Skeletal muscle cell (primary cell): ENCODE results near the gene ADCY9.
"Not testable (repeated sequence)": the region's sequence is repeated elsewhere in the genome, so short reads cannot be mapped to it uniquely, and the experiment has no call there.

Experiments
- DNase-seq: peaks from one replicate; pipeline ENCODE4 v3.0.0-alpha.2; 2010; ENCODE audit warnings: low read depth
- H3K4me3 ChIP-seq: 2 replicates; pipeline ENCODE4 v1.5.1; 2011; ENCODE audit warnings: low read depth, mild to moderate bottlenecking, control low read depth, low read length, moderate library complexity

Gene ADCY9

DNA sequence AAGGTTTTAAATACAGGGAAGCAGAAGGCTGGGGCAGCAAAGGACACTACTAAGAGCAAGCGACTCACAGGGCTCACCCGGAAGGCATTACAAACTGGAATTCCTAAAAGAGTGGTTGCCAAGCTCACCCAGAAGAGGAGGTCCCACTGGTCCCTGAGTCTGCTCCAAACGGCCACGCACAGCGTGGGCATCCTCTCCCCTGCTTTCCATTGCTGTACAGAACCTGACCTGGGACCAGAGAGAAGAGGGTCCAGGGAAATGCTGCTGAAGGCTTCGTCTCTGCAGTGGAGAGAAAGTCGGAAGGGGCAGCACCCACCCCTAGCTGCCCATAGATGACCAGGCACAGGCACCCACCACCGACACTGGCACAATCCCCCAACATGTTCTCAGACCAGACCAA lies 67.2 kb downstream of the ADCY9 start:
- H3K4me3 ChIP-seq: no peak overlapping the region

DNA sequence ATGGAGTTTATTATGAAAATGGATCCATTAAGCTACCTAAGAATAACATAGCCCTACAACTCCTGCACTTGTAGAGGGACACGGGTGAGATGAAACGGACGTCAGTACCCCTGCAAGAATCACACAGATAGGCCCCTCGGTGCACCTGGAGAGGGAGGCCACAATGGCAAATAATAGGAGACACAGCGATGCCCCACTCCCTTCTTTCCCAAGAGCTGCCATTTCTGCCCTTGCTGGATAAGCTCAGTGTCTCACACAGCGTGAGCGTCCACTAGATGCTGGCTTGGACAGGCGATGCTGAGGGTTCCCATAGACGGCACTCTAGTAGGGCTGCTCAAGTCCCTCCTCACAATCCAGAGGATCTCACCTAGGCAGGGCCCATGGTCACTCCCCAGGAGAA lies 67.8 kb downstream of the ADCY9 start:
- H3K4me3 ChIP-seq: no peak overlapping the region
- no peak for DNase-seq

More for the DNA sequence above, 67.2 kb downstream of the ADCY9 start:
- DNase-seq: no peak

DNA sequence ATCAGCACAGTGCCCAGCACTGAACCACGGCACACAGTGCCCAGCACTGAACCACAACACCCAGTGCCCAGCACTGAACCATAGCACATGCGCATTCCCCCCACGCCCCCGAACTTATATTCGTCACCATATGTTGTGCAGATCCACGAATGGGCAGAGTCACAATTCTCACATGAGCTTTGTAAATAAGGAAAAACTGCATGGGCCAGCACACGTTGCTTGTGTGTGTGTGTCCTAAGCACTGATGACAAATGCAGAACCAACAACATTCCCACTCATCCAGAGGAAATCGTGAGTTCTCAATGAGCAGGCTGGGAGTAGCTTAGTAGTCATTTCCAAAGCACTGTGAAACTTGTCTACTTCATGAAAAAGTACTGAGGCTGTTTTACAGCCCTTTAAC lies 70.0 kb downstream of the ADCY9 start:
- DNase-seq: no peak
- no peak overlapping the region for H3K4me3 ChIP-seq

DNA sequence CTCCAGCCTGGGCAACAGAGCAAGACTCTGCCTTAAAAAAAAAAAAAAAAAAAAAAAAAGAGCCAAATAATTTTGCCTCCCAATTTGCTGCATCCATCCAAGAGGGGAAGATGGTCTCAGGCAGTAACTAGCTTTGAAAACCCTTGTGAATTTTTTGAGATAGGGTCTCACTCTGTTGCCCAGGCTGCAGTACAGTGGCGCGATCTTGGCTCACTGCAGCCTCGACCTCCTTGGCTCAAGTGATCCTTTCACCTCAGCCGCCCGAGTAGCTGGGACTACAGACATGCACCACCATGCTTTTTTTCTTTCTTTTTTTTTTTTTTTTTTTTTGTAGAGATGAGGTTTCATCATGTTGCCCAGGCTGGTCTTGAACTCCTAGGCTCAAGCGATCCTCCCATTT lies 70.7 kb downstream of the ADCY9 start:
- DNase-seq, H3K4me3 ChIP-seq: not testable (repeated sequence)

DNA sequence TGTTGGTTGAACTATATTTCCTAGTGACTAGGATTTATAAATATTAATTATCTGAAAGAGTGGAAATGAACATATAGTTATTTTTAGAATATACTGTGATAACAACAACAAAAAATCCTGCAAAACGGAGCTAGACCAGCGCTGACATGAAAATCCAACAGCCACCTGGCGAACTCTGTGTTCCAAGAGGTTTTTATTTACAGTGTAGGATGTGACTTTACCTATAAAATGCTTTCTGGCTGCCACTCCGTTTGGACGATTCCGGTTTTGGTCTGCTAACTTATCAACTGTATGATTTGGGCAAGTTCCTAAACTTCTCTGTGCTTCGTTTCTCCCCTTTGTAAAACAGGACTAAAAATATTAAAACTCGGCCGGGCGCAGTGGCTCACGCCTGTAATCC lies 73.7 kb downstream of the ADCY9 start:
- no peak overlapping the region for H3K4me3 ChIP-seq
- DNase-seq: no peak

DNA sequence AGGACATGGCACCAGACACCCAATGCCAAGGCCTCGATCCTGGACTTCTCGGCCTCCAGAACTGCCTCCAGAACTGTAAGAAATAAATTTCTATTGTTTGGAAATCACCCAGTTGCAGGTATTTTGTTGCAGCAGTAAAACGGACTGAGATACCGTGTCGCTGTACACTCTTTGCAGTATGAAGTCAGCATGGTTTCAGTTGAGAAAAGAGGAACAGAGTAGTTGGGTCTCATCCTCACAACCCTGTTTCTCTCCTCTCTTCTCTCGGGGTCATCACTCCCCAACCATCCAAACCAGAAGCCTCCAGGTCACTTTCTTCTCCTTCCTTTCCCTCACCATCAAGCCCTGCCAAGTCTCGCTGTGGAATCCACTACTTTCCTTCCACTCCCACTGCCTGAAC lies 77.8 kb downstream of the ADCY9 start:
- no peak for DNase-seq
- H3K4me3 ChIP-seq: no peak overlapping the region

DNA sequence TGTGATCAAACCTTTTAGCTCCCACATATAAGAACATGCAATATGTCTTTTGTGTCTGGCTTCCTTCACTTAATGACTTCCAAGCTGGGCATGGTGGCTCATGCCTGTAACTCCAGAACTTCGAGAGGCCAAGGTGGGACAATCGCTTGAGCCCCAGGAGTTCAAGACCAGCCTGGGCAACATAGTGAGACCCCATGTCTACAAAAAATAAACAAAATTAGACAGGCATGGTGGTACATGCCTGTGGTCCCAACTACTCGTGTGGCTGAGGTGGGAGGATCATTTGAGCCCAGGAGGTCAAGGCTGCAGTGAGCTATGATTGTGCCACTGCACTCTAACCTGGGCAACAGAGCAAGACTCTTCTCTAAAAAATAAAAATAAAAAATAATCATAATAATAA lies 79.3 kb downstream of the ADCY9 start:
- H3K4me3 ChIP-seq, DNase-seq: not testable (repeated sequence)

DNA sequence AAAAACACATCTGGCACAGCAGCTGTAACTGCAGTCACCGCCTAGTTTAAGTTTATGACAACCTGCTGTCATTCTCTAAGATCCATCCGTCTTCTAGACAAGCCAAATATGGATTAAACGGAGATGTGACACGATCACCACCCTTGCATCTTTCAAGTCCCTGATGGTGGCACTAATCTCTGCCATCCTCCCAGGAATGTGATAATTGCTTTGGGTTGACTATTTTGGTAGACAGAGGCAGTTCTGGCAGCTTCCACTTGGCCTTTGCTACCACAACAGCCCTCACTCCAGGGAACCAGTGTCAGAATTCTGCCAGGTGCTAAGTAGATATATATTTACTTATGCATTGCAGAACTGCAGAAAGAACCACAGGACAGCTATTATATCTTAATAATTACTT lies 81.3 kb downstream of the ADCY9 start:
- DNase-seq: no peak
- H3K4me3 ChIP-seq: no peak overlapping the region

DNA sequence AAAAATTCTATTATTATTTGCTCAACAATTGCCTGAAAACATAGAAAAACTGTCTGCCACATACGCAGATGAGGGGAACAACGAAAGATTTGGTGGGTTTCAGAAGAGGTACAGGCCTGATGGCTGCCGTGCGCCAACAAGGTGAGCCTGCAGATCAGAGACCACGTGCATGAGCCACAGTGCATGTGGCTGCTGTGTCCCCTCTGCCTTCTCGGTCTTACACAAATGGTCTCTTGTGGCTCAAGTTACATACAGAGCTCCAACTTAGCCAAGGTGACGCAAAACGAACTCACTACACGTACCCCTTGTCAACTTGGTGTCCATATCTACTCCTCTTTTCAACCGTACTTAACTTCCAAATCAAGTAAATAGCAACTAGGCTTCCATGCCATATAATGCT lies 82.3 kb downstream of the ADCY9 start:
- DNase-seq: no peak
- H3K4me3 ChIP-seq: no peak overlapping the region

DNA sequence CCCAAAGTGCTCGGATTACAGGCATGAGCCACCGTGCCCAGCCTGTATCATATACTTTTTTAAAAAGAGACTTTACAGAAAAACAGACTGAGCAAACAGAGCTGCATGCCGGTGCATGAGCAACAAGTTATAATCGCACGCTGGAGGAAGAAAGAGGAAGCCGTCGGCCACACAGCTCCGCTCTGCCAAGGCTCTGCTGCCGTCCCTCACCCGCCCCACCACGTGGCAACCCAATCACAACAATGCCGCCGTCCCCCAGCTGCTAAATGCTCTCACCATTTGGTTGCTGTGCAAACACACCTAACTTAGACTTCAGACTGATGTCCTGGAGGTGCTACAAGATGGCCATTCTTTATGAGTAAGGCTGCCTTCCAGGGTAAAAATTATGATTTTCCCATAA lies 83.5 kb downstream of the ADCY9 start:
- no peak for DNase-seq
- no peak overlapping the region for H3K4me3 ChIP-seq

DNA sequence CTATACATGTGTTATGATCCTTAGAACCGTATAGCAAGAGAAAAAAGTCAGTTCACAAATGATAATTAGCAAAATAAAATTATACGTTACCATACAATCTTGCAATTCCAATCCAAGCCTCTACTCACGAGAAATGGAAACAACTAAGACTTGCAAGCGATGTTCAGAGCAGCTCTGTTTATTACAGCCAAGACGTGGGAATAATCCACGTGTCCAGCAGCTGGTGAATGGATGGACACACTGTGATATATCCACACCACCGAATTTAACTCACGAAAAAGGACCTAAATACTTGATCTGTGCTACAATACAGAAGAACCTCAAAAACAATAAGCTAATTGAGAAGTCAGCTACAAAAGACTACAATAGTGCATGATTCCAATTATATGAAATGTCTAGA lies 88.1 kb downstream of the ADCY9 start:
- H3K4me3 ChIP-seq: no peak overlapping the region
- no peak for DNase-seq

DNA sequence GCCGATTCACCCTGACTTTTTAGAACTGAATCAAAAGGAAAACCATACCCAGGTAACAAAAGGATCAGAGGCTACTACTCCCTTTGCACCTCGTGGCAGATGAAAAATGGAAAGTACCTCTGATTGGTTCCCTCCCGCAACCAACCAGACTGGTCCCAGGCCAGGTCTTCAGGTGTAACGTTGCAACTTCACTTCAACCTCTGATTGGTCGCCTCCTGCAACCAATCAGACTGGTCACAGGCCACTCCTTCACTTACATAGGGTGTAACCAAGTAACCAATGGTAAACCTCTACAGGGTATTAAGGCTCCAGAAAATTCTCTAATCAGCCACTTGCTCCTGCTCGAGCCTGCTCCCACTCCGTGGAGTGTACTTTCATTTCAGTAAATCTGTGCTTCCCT lies 89.4 kb downstream of the ADCY9 start:
- H3K4me3 ChIP-seq: no peak overlapping the region
- DNase-seq: no peak

DNA sequence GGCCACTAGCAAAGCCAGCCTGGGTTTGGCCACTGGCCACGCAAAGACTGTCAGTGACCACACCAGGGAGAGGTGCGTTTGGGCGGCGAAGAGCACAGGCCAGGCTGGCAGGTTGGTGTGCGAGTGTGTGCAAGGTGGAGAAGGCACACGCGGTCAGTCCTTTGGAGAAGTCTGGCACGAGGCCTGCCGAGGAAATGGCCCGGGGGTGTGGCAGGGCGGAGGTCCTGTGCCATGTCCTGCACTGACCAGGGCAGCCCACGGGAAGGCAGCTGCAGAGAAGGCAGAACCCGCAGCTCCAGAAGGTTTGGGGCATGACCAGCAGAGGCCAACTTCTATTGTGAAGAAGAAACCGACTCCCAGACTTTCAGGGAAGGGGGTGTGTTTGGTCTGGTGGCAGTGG lies 90.8 kb downstream of the ADCY9 start:
- no peak overlapping the region for H3K4me3 ChIP-seq
- DNase-seq: no peak

DNA sequence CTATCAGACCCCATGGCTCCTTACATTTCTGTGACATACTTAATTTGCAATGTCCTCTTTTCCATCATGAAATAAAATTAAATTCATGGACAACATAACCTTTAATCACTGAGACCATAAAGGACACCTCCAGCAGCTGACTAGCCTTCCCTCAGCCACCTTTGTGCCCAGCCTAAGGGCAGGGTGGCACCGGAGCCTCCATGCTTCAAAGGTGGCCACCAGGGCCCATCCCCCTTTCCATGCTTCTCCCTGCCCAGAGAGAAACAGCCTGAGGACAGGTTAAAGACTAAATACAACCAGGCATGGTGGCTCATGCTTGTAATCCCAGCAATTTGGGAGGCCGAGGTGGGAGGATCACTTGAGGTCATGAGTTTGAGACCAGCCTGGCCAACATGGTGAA lies 94.3 kb downstream of the ADCY9 start:
- no peak for DNase-seq
- H3K4me3 ChIP-seq: no peak overlapping the region

DNA sequence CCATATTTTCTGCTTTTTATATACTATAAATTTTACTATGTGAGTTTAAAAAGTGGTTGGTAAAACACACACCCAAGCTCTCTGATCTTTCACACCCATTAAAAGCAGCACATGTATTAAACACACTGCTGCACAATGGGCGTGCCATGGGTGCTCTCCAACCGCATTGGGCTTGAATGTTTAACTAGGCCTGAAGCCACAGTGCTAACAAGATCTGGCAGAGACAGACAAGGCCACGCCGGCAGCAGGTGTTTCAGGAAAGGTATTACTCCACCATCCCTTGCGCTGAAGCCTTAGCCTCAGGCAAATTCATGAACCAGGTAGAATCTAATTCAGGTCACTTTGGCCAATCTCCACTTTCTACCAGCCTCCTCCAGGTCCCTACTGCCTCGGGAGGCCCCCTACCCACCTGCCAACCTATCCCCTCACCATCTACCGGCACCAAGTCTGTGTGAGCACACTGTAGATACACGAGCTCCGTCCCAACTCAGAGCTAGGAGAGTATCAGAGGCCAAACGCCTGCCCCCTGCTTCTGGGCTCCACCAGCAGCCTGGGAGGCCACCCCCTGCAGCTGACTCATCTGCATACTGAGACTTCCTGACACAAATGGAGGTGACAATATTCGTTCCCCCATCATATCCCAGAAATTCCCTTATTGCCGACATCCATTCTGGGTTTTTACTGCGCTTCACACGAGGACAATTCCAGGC lies 95.0 kb downstream of the ADCY9 start:
- H3K4me3 ChIP-seq: no peak overlapping the region
- no peak for DNase-seq

DNA sequence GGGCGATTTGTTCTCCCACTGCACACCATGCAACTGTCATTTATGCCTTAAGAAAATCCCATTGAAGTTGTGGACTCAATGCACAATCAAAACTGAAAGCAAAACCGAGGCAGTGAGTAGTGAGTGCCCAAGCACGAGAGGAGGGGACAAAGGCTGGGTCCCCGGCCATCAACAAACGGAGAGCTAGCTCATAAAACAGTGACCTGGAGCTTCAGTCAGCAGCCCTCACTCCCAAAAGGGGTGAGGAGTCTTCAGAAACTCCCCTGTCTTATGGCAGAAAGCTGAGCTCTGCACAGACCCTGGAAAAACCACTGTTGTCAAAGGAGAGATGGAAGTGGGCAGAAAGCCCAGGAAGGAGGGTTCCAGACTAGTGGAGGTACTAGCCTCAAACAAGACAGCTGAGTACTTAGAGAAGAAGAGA lies 96.9 kb downstream of the ADCY9 start:
- peak overlapping the region; percentile 3 for H3K4me3 ChIP-seq
- no peak for DNase-seq

DNA sequence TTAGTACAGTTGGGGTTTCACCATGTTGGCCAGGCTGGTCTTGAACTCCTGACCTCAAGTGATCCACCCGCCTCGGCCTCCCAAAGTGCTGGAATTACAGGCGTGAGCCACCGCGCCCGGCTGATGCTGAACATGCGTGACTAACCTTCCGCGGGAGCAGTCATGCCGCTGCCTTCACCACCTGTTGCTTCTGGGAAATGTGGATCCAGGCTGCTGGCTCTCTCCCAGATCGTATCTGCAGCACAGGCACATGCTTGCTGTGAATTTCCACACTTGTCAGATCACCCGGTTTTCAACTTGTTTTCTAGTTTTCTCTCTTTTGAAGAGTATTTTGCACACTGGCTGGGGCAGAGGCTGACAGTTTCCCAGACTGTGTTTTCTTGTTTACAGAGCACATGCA lies 97.9 kb downstream of the ADCY9 start:
- no peak for DNase-seq

DNA sequence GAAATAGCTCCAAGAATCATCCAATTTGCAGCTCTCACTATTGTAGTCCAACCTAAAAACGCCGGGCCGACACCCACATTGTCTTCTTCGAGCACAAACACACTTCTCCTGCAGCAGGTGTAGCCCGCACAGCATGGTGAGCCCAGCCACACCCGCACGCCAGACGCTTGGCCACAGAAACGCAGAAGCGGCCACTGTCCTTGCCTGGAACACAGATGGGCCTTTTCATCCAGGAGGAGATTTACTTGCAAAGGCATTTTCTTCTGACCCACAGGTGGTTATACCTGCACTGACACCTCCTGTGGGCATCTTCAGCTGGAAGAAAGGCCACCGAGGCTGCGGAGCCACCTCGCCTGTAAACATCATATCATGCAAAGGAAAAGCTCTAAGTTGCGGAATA lies 98.4 kb downstream of the ADCY9 start:
- no peak for DNase-seq
- H3K4me3 ChIP-seq: no peak overlapping the region

More for the DNA sequence above, 97.9 kb downstream of the ADCY9 start:
- no peak overlapping the region for H3K4me3 ChIP-seq

DNA sequence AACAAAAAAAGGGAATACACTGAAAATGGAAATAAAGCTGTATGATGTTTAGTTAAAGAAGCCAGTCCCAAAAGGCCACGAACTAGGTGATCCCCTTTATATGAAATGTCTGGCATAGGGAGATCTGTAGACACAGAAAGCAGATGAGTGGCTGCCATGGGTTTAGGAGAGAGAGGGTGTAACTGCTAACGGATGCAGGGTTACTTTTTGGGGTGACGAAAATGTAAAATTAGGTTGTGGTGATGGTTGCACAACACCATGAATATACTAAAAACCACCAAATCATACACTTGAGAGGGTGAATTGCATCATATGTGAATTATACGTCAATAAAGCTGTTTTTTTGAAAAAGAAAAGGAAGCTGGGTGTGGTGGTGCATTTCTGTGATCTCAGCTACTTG lies 99.6 kb downstream of the ADCY9 start:
- no peak overlapping the region for H3K4me3 ChIP-seq
- no peak for DNase-seq

DNA sequence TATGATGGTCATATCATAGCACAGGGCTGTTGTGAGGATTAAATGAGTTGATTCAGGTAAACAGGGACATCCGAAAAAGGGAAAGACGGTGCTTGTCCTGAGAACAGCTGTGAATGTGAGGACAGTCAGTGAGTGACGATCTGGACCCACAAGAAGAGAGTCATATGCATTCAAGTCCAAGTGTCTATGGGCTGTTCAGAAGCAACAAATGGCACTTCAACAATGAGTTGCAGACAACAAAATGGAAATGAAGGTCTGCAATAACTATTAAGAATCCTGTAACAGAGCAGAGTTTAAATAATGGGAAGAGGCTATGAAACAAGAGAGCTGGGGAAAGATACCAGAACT lies 100.3 kb downstream of the ADCY9 start:
- no peak for DNase-seq
- H3K4me3 ChIP-seq: no peak overlapping the region

DNA sequence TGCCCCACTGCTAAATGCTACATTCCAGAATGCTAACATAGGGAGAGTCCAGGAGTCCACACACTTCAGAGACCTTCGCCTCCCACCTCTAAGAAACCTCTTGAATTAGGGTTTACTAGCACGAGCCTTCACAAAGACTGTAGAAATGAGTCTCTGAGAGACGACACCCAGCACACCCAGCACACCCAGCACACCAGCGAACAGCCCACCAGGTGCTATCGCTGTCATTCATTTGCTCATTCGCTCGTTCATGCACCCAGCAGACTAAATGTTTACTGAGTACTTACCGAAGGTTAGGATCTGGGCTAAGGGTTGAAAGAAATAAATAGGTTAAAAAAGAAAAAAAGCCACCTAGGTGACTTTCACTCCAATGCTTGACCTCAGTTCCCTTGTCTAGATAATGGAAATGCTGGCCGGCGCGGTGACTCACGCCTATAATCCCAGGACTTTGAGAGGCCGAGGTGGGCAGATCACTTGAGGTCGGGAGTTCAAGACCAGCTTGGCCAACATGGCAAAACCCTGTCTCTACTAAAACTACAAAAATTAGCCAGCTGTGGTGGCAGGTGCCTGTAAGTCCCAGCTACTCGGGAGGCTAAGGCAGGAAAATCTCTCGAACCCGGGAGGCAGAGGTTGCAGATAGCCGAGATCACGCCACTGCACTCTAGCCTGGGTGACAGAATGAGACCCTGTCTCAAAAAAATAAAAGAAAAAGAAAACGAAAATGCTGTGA lies 100.8 kb downstream of the ADCY9 start:
- H3K4me3 ChIP-seq: no peak overlapping the region
- DNase-seq: no peak
